NCI-H1105 (cell line): ENCODE measurements around the gene PKP3.
"Not testable (repeated sequence)": the region's sequence is repeated elsewhere in the genome, so short reads cannot be mapped to it uniquely, and the experiment has no call there.

Experiments
- DNase-seq: peaks from one replicate; lab custom pipeline; 2025; lab: John Stamatoyannopoulos, UW

PKP3 gene

GRCh38 chr11:429931-430456, 36.0 kb downstream of the PKP3 start:
- no peak for DNase-seq

- DNase-seq, result no peak
Observed at GRCh38 chr11:431921-432320, 37.9 kb downstream of the PKP3 start.

GRCh38 chr11:432501-433100, 38.6 kb downstream of the PKP3 start:
- no peak for DNase-seq

- no peak for DNase-seq
Observed at GRCh38 chr11:433111-433510, 39.1 kb downstream of the PKP3 start.

- no peak for DNase-seq
Observed at GRCh38 chr11:433641-434040, 39.6 kb downstream of the PKP3 start.

GRCh38 chr11:434496-434895, 40.5 kb downstream of the PKP3 start:
- no peak for DNase-seq

GRCh38 chr11:434999-435740, 41.2 kb downstream of the PKP3 start:
- not testable (repeated sequence) for DNase-seq

- no peak for DNase-seq
Observed at GRCh38 chr11:437228-437870, 43.3 kb downstream of the PKP3 start.

- DNase-seq, result no peak
Observed at GRCh38 chr11:438101-438844, 44.3 kb downstream of the PKP3 start.

- DNase-seq, result no peak
Observed at GRCh38 chr11:439315-440064, 45.5 kb downstream of the PKP3 start.

- DNase-seq, result no peak
Observed at GRCh38 chr11:440065-441042, 46.3 kb downstream of the PKP3 start.

GRCh38 chr11:441043-441417, 47.0 kb downstream of the PKP3 start:
- DNase-seq, result no peak

GRCh38 chr11:441418-442274, 47.6 kb downstream of the PKP3 start, which contains the start of gene ANO9:
Gene ANO9, minus strand, starts transcription at chr11:442011. Its CDS starts 85 bp downstream, at chr11:441926.
- peak; percentile 59 for DNase-seq

GRCh38 chr11:442611-443081, 48.6 kb downstream of the PKP3 start:
- DNase-seq, result no peak

GRCh38 chr11:443542-444199, 49.7 kb downstream of the PKP3 start:
- no peak for DNase-seq

GRCh38 chr11:444396-445144, 50.6 kb downstream of the PKP3 start:
- DNase-seq, result peak; percentile 4

GRCh38 chr11:445765-446588, 52.0 kb downstream of the PKP3 start:
- no peak for DNase-seq
